ENCODE results near the gene ABI3BP. TPM values are rescaled to one million over a fixed set of nuclear protein-coding genes. Genes with fewer than 3 reads are reported as not detected.

The ABI3BP gene
- total RNA-seq, 4 donors from 2014 or later: 7.9 to 32.6 (median 17.6) TPM

DNA sequence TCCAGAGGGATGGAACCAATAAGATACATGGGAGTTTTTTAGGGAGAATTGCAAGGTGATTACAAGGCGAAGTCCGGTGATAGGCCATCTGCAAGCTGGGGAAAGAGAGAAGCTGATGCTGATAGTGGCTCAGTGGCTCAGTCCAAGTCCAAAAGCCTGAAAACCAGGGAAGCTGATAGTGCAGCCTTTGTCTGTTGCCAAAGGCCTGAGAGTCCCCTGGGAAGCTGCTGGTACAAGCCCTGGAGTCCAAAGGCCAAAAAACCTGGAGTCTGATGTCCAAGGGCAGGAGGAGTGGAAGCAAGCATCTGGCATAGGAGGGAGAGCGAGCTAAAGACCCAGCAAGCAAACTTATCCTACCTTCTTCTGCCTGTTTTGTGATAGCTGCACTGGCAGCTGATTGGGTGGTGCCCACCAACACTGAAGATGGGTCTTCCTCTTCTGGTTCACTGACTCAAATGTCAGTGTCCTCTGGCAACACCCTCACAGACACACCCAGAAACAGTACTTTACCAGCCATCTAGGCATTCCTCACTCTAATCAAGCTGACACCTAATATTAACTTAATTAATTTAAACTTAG is 267.2 kb downstream of the ABI3BP start:
- Histone ChIP-seq H3K27ac (no peak overlapping the region), H3K36me3 (peaks cover 0 to 47% (median 20%) of the 10 kb centered on the region in 4 donors), H3K4me3 (no peak overlapping the region), H3K9me3 (no peaks in the 10 kb centered on the region), H3K27me3 (no peaks in the 10 kb centered on the region), H3K4me1 (no peaks in the 10 kb centered on the region)
- TF ChIP-seq, protein P1, sequence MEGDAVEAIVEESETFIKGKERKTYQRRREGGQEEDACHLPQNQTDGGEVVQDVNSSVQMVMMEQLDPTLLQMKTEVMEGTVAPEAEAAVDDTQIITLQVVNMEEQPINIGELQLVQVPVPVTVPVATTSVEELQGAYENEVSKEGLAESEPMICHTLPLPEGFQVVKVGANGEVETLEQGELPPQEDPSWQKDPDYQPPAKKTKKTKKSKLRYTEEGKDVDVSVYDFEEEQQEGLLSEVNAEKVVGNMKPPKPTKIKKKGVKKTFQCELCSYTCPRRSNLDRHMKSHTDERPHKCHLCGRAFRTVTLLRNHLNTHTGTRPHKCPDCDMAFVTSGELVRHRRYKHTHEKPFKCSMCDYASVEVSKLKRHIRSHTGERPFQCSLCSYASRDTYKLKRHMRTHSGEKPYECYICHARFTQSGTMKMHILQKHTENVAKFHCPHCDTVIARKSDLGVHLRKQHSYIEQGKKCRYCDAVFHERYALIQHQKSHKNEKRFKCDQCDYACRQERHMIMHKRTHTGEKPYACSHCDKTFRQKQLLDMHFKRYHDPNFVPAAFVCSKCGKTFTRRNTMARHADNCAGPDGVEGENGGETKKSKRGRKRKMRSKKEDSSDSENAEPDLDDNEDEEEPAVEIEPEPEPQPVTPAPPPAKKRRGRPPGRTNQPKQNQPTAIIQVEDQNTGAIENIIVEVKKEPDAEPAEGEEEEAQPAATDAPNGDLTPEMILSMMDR (IDR thresholded peaks at IDR 0.05): no peak
- TF ChIP-seq EP300 (IDR thresholded peaks at IDR 0.05; ENCODE audit: low read depth) (no peak), POLR2A (IDR thresholded peaks at IDR 0.05) (no peak), POLR2AphosphoS5 (IDR thresholded peaks at IDR 0.05) (no peak)
- no peak for DNase-seq
- in situ Hi-C loops (cut with MboI; ENCODE audit: low pct_ligation_motif_present in 1 of 4, low pct_unique_long_range_greater_than_20kb in 1 of 4, low sequenced_read_pairs in 3 of 4): no loop called here
- 70 to 98% methylated on average over 2 to 3 of the region's 3 CpGs for WGBS, 2 donors (ENCODE audit: low coverage in 1 of 2)
- intact Hi-C loops (cut with DNase I; ENCODE audit: low total_unique reads): no loop called here

GRCh38 chr3:100720426-100720825 is 272.8 kb downstream of the ABI3BP start:
- no peak overlapping the region for H3K27ac ChIP-seq
- intact Hi-C loops (cut with DNase I; ENCODE audit: low total_unique reads) (no loop called here), in situ Hi-C loops (cut with MboI; ENCODE audit: low pct_ligation_motif_present in 1 of 4, low pct_unique_long_range_greater_than_20kb in 1 of 4, low sequenced_read_pairs in 3 of 4) (no loop called here)
- WGBS, 2 donors (ENCODE audit: low coverage in 1 of 2): 84 to 86% methylated on average over 5 of the region's 5 CpGs
- no peak for DNase-seq
- H3K4me1 ChIP-seq: peaks cover 0 to 24% (median 6%) of the 10 kb centered on the region in 4 donors
- peaks cover 0 to 34% (median 15%) of the 10 kb centered on the region in 4 donors for H3K36me3 ChIP-seq
- H3K4me3 ChIP-seq: no peak overlapping the region
- TF ChIP-seq, protein P1 (IDR thresholded peaks at IDR 0.05): no peak
- no peak for TF ChIP-seq POLR2A (IDR thresholded peaks at IDR 0.05)
- no peaks in the 10 kb centered on the region for H3K27me3 ChIP-seq
- no peaks in the 10 kb centered on the region for H3K9me3 ChIP-seq

GRCh38 chr3:100719136-100719535 is 274.1 kb downstream of the ABI3BP start:
- peaks cover 0 to 37% (median 16%) of the 10 kb centered on the region in 4 donors for H3K36me3 ChIP-seq
- intact Hi-C loops (cut with DNase I; ENCODE audit: low total_unique reads): no loop called here
- in situ Hi-C loops (cut with MboI; ENCODE audit: low pct_ligation_motif_present in 1 of 4, low pct_unique_long_range_greater_than_20kb in 1 of 4, low sequenced_read_pairs in 3 of 4): no loop called here

GRCh38 chr3:100717637-100718487 is 275.4 kb downstream of the ABI3BP start:
- Histone ChIP-seq H3K4me3 (no peak overlapping the region), H3K36me3 (peaks cover 0 to 39% (median 19%) of the 10 kb centered on the region in 4 donors), H3K4me1 (peaks cover 0 to 29% (median 7%) of the 10 kb centered on the region in 4 donors), H3K27ac (no peak overlapping the region), H3K9me3 (no peaks in the 10 kb centered on the region), H3K27me3 (no peaks in the 10 kb centered on the region)
- WGBS, 2 donors (ENCODE audit: low coverage in 1 of 2): 90 to 93% methylated on average over 2 to 4 of the region's 4 CpGs
- in situ Hi-C loops (cut with MboI; ENCODE audit: low pct_ligation_motif_present in 1 of 4, low pct_unique_long_range_greater_than_20kb in 1 of 4, low sequenced_read_pairs in 3 of 4) (no loop called here), intact Hi-C loops (cut with DNase I; ENCODE audit: low total_unique reads) (no loop called here)
- TF ChIP-seq POLR2AphosphoS5 (IDR thresholded peaks at IDR 0.05) (no peak), EP300 (IDR thresholded peaks at IDR 0.05; ENCODE audit: low read depth) (no peak), POLR2A (IDR thresholded peaks at IDR 0.05) (no peak)
- TF ChIP-seq, protein P1 (IDR thresholded peaks at IDR 0.05): no peak
- no peak for DNase-seq

More at GRCh38 chr3:100719136-100719535, 274.1 kb downstream of the ABI3BP start:
- DNase-seq: no peak
- 45 to 63% methylated on average over 1 of the region's 1 CpG for WGBS, 2 donors (ENCODE audit: low coverage in 1 of 2)
- H3K4me1 ChIP-seq: peaks cover 0 to 29% (median 6%) of the 10 kb centered on the region in 4 donors
- H3K27me3 ChIP-seq: no peaks in the 10 kb centered on the region
- H3K4me3 ChIP-seq: no peak overlapping the region
- no peak overlapping the region for H3K27ac ChIP-seq
- H3K9me3 ChIP-seq: no peaks in the 10 kb centered on the region
- TF ChIP-seq EP300 (IDR thresholded peaks at IDR 0.05; ENCODE audit: low read depth): no peak
- no peak for TF ChIP-seq POLR2AphosphoS5 (IDR thresholded peaks at IDR 0.05)
- TF ChIP-seq, protein P1 (IDR thresholded peaks at IDR 0.05): no peak
- TF ChIP-seq POLR2A (IDR thresholded peaks at IDR 0.05): no peak

All from transverse colon (tissue), 4 donors.